ENCODE results near the gene TSFM. TPM values are rescaled to one million over a fixed set of nuclear protein-coding genes. Genes with fewer than 3 reads are reported as not detected.

TSFM gene
- total and polyA plus RNA-seq, 11 donors: 37.6 to 80.8 (median 45.4) TPM

DNA sequence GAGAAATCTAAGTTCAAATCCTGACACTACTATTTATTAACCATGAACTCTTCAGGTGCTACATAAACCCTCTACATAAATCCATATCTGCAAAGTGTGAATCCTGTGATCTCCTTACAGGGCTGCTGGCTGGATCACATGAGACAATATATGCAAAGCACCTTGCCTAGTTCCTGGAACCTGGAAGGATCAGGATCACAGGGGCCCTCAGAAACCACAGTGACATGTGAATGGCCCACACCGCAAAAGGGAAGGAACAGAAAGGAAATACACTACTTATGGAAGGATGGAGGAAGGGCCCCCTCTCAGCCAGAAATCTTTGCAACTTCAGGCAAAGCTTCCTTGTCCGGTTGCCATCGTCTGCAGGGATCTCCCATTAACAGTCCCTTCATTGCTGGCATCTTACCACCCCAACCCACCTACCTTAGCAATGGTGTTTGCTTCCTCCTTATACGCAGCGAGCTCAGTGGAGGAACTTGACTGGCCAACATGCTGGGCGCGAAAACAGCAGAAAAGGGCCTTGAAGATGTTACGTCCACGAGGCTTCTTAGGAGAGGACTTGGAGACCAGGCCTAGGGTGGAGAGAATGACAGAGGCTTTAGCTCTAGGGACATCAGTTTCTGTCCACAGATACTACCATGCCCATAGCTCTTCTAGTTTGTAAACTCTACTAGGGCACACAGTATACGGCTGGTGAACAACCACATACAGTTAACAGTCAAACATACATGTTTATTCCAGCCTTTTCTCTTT is 46.6 kb downstream of the TSFM start:
- no peak overlapping the region for H3K4me3 ChIP-seq
- 53 to 68% (median 56%) methylated on average over 10 of the region's 10 CpGs for WGBS, 4 donors
- no peak for ATAC-seq

DNA sequence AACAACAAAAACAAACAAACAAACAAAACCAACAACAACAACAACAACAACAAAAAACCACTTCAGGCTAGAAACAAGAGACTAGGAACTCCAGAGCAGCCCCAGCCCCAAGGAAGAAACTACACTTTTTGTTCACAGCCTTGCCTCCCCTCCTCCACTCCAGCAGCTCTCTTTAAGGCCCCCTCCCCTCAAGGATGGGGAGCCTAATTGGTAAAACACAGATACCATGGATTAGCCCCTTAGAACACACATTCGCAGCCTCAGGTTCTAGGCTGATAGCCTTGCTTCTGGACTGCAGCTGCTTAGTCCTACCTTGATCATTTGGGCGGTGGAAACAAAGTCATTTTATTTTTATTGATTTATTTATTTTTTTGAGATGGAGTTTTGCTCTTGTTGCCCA is 47.8 kb downstream of the TSFM start:
- Histone ChIP-seq H3K27ac (peak overlapping the region in 7 of 12 donors; percentile 33 to 82 (median 64)), H3K9me3 (no peaks in the 10 kb centered on the region), H3K36me3 (peaks cover 3 to 61% (median 45%) of the 10 kb centered on the region in 9 donors), H3K27me3 (no peaks in the 10 kb centered on the region), H3K4me3 (no peak overlapping the region), H3K4me1 (peaks cover 24 to 90% (median 73%) of the 10 kb centered on the region in 12 donors)
- DNase-seq (no peak), ATAC-seq (no peak)
- WGBS, 4 donors: 76 to 82% (median 81%) methylated on average over 2 of the region's 2 CpGs
- TF ChIP-seq, protein P1, sequence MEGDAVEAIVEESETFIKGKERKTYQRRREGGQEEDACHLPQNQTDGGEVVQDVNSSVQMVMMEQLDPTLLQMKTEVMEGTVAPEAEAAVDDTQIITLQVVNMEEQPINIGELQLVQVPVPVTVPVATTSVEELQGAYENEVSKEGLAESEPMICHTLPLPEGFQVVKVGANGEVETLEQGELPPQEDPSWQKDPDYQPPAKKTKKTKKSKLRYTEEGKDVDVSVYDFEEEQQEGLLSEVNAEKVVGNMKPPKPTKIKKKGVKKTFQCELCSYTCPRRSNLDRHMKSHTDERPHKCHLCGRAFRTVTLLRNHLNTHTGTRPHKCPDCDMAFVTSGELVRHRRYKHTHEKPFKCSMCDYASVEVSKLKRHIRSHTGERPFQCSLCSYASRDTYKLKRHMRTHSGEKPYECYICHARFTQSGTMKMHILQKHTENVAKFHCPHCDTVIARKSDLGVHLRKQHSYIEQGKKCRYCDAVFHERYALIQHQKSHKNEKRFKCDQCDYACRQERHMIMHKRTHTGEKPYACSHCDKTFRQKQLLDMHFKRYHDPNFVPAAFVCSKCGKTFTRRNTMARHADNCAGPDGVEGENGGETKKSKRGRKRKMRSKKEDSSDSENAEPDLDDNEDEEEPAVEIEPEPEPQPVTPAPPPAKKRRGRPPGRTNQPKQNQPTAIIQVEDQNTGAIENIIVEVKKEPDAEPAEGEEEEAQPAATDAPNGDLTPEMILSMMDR (IDR thresholded peaks at IDR 0.05): no peak
- TF ChIP-seq POLR2A (IDR thresholded peaks at IDR 0.05): no peak
- intact Hi-C loops (cut with DNase I): loop anchor here in 3 of 10 donors (2.0 kb wide), 1 partner anchor 66 kb away; no protein-coding TSS in a partner anchor

More for the DNA sequence above, 46.6 kb downstream of the TSFM start:
- Histone ChIP-seq H3K4me1 (peaks cover 17 to 81% (median 63%) of the 10 kb centered on the region in 12 donors), H3K27ac (peak overlapping the region in 3 of 12 donors; percentile 7 to 75 (median 64)), H3K9me3 (no peaks in the 10 kb centered on the region), H3K36me3 (peaks cover 6 to 73% (median 57%) of the 10 kb centered on the region in 9 donors), H3K27me3 (no peaks in the 10 kb centered on the region)
- intact Hi-C loops (cut with DNase I): no loop called here
- DNase-seq: no peak
- TF ChIP-seq POLR2A (IDR thresholded peaks at IDR 0.05): no peak
- TF ChIP-seq, protein P1 (IDR thresholded peaks at IDR 0.05): no peak

DNA sequence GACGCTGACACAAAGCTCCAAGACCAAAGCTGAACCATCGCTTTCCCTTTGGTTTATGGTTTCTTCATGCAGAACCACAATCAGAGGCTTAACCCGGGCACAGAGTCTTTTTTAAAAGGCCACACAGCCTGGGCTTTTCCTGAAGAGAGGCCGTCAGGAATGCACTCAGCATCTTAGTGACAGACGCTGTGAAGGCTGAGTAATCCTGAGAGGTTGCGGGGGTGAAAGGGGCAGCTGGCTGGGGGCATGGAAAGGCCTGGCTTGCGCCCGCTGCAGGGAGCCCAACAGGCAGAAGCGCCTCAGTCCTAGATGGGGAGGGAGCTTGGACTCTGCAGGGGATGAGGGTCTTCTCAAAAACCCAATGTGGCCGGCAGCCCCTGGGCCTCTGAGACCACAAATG is 50.4 kb downstream of the TSFM start:
- H3K4me1 ChIP-seq: peaks cover 40 to 97% (median 92%) of the 10 kb centered on the region in 12 donors
- intact Hi-C loops (cut with DNase I): loop anchor here in 5 of 10 donors (1.0 to 2.0 kb wide), 3 partner anchors 11 to 64 kb away; no protein-coding TSS in a partner anchor
- TF ChIP-seq POLR2A (IDR thresholded peaks at IDR 0.05): no peak
- TF ChIP-seq, protein P1 (IDR thresholded peaks at IDR 0.05): no peak
- H3K27me3 ChIP-seq: no peaks in the 10 kb centered on the region
- H3K4me3 ChIP-seq: peak overlapping the region in 4 of 12 donors; percentile 1 to 22 (median 12)
- H3K36me3 ChIP-seq: peaks cover 0 to 36% (median 19%) of the 10 kb centered on the region in 9 donors
- H3K27ac ChIP-seq: peak overlapping the region in 11 of 12 donors; percentile 14 to 82 (median 64)
- DNase-seq (no peak), ATAC-seq (peak in 2 of 4 donors; percentile 10 to 11)
- H3K9me3 ChIP-seq: no peaks in the 10 kb centered on the region
- WGBS, 4 donors: 30 to 40% (median 31%) methylated on average over 10 of the region's 10 CpGs

DNA sequence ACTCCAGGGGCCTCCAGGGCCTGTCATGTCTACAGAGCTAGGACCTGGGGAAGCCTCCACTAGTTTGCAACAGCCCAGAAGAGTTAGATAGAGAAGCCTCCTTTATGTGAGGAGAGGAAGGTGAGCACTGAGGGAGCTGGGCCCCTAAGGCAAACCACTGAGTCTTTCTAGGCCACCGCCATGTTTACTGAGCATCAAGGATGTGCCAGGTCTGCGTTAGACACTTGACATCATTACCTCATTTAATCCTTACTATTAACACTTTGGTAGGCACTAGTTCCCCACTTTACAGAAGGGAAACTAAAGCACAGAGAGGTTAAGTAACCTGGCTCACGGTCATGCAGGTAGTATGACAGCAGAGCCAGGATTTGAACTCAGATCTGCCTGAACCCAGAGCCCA is 51.1 kb downstream of the TSFM start:
- WGBS, 4 donors: 58 to 70% (median 66%) methylated on average over 3 of the region's 3 CpGs
- peaks cover 0 to 28% (median 12%) of the 10 kb centered on the region in 9 donors for H3K36me3 ChIP-seq
- H3K4me3 ChIP-seq: peak overlapping the region in 3 of 12 donors; percentile 11 to 22 (median 14)
- H3K27me3 ChIP-seq: no peaks in the 10 kb centered on the region
- H3K27ac ChIP-seq: peak overlapping the region in 10 of 12 donors; percentile 14 to 82 (median 64)
- intact Hi-C loops (cut with DNase I): loop anchor here in 5 of 10 donors (1.0 to 2.0 kb wide), 3 partner anchors 11 to 63 kb away; no protein-coding TSS in a partner anchor
- no peaks in the 10 kb centered on the region for H3K9me3 ChIP-seq
- ATAC-seq: no peak
- TF ChIP-seq POLR2A (IDR thresholded peaks at IDR 0.05): no peak
- TF ChIP-seq, protein P1 (IDR thresholded peaks at IDR 0.05): no peak
- no peak for DNase-seq
- peaks cover 46 to 100% (median 97%) of the 10 kb centered on the region in 12 donors for H3K4me1 ChIP-seq
